H1 (cell line): Measurements from ENCODE around the gene APH1A. TPM values are rescaled to one million over a fixed set of nuclear protein-coding genes. Genes with fewer than 3 reads are reported as not detected.

ENCODE experiments used
- JUN ChIP-seq: IDR thresholded peaks from 2 replicates; pipeline ENCODE4 v1.6.1; 2011; ENCODE audit warnings: low read depth, mild to moderate bottlenecking, improper control_type of control experiment, low read length
- JUND ChIP-seq: IDR thresholded peaks from 2 replicates; pipeline ENCODE4 v1.6.1; 2011; ENCODE audit warnings: mild to moderate bottlenecking, improper control_type of control experiment, low read length
- KDM1A ChIP-seq: fragments of 200-600, 300-600 bp; sonication (generic); IDR thresholded peaks from 2 replicates; pipeline ENCODE4 v1.7.1; 2016; ENCODE audit warnings: mild to moderate bottlenecking, low read length, borderline replicate concordance
- KDM5A ChIP-seq: fragments of 200-600 bp; IDR thresholded peaks from 2 replicates; pipeline ENCODE4 v1.7.1; 2012; ENCODE audit warnings: mild to moderate bottlenecking, low read length, inconsistent platforms, mixed read lengths
- POLR2AphosphoS5 ChIP-seq: IDR thresholded peaks from 2 replicates; pipeline ENCODE4 v1.6.1; 2011; ENCODE audit warnings: low read depth, low read length
- POU5F1 ChIP-seq: IDR thresholded peaks from 2 replicates; pipeline ENCODE4 v1.6.1; 2011; ENCODE audit warnings: low read depth, mild to moderate bottlenecking, low read length, moderate library complexity
- RXRA ChIP-seq: IDR thresholded peaks from 2 replicates; pipeline ENCODE4 v1.6.1; 2011; ENCODE audit warnings: low read depth, mild to moderate bottlenecking, low read length, moderate library complexity; ENCODE audit not compliant: insufficient read depth
- SIX5 ChIP-seq: IDR thresholded peaks from 2 replicates; pipeline ENCODE4 v1.6.1; 2011; ENCODE audit warnings: mild to moderate bottlenecking, low read depth, low read length
- YY1 ChIP-seq: IDR thresholded peaks from 2 replicates; pipeline ENCODE4 v1.6.1; 2011; ENCODE audit warnings: low read depth, mild to moderate bottlenecking, low read length
- polyA plus RNA-seq, 7 experiments: library from polyadenylated mRNA; depleted of rRNA in 3 of 7; stranded (reverse) in 5 of 7; unstranded in 2 of 7; fragments of >200 nt in 5 of 7; fragments of 200-250 nt in 2 of 7; gene quantifications; 1 replicate in 5 of 7; 2 replicates in 1 of 7; 4 replicates in 1 of 7; pipeline versions ENCODE4 v1.2.1 to v1.2.3, GENCODE V29; 2011 to 2013; ENCODE audit warnings: missing spikeins in 2 of 7, mixed read lengths in 2 of 7
- total RNA-seq: library from RNA; stranded (reverse); fragmentation: NEBNext Ultra II Directional; extraction: Animal tissue kit (Norgen Biotek cat#: 25700); gene quantifications from 2 replicates; pipeline ENCODE4 v1.2.1, GENCODE V29; 2021
- TF ChIP-seq, protein P1 (sequence below): fragments of 300-600 bp; sonication (generic); IDR thresholded peaks from 2 replicates; pipeline ENCODE4 v1.7.1; 2012; ENCODE audit warnings: low read length, moderate library complexity, mild to moderate bottlenecking, inconsistent platforms; ENCODE audit not compliant: insufficient replicate concordance

The APH1A gene
- total and polyA plus RNA-seq, 2 of the 8 experiments (the other 6 are each of a cell fraction or from before 2014, with no cell fraction given), result 111 to 183 TPM

DNA sequence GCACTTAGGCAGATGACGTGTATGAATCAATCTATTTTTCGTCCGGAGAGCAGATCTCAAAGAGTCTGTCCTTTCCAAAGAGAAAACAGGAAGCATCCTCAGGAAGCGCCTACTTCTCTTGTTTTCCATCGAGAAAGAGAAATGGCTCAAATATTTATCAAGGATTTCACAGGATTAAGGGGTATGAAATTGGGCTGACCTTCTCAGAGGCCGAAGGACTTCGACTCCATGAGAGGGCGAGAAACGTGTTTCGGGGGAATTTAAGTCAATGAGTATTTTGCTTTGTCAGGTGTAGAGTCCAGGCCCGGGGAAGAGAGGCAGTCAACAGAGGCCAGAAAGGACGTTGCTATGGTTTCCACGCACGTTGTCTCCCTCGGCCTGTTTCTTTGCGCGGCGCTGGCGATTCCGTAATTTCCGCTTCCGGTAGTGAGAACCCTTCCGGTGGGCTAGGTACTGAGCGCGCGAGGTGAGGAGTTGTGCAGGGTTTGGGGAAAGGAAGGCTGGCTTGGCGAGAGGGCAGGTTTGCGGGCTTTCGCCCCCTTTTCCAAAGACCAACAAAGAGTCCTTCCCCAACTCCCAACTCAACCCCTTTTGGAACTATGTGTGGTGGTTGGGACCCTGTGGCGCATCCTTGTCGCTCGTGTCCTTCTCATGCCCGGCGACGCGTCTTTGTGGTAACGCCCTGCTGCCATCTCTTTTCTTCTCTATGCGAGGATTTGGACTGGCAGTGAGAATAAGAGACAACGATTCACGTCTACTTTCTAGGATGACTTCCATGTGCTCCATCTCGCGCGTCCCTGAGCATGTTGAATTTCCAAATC lies 24.8 kb upstream of the APH1A start, which contains the start of gene MRPS21 (continued):
- TF ChIP-seq, protein P1, sequence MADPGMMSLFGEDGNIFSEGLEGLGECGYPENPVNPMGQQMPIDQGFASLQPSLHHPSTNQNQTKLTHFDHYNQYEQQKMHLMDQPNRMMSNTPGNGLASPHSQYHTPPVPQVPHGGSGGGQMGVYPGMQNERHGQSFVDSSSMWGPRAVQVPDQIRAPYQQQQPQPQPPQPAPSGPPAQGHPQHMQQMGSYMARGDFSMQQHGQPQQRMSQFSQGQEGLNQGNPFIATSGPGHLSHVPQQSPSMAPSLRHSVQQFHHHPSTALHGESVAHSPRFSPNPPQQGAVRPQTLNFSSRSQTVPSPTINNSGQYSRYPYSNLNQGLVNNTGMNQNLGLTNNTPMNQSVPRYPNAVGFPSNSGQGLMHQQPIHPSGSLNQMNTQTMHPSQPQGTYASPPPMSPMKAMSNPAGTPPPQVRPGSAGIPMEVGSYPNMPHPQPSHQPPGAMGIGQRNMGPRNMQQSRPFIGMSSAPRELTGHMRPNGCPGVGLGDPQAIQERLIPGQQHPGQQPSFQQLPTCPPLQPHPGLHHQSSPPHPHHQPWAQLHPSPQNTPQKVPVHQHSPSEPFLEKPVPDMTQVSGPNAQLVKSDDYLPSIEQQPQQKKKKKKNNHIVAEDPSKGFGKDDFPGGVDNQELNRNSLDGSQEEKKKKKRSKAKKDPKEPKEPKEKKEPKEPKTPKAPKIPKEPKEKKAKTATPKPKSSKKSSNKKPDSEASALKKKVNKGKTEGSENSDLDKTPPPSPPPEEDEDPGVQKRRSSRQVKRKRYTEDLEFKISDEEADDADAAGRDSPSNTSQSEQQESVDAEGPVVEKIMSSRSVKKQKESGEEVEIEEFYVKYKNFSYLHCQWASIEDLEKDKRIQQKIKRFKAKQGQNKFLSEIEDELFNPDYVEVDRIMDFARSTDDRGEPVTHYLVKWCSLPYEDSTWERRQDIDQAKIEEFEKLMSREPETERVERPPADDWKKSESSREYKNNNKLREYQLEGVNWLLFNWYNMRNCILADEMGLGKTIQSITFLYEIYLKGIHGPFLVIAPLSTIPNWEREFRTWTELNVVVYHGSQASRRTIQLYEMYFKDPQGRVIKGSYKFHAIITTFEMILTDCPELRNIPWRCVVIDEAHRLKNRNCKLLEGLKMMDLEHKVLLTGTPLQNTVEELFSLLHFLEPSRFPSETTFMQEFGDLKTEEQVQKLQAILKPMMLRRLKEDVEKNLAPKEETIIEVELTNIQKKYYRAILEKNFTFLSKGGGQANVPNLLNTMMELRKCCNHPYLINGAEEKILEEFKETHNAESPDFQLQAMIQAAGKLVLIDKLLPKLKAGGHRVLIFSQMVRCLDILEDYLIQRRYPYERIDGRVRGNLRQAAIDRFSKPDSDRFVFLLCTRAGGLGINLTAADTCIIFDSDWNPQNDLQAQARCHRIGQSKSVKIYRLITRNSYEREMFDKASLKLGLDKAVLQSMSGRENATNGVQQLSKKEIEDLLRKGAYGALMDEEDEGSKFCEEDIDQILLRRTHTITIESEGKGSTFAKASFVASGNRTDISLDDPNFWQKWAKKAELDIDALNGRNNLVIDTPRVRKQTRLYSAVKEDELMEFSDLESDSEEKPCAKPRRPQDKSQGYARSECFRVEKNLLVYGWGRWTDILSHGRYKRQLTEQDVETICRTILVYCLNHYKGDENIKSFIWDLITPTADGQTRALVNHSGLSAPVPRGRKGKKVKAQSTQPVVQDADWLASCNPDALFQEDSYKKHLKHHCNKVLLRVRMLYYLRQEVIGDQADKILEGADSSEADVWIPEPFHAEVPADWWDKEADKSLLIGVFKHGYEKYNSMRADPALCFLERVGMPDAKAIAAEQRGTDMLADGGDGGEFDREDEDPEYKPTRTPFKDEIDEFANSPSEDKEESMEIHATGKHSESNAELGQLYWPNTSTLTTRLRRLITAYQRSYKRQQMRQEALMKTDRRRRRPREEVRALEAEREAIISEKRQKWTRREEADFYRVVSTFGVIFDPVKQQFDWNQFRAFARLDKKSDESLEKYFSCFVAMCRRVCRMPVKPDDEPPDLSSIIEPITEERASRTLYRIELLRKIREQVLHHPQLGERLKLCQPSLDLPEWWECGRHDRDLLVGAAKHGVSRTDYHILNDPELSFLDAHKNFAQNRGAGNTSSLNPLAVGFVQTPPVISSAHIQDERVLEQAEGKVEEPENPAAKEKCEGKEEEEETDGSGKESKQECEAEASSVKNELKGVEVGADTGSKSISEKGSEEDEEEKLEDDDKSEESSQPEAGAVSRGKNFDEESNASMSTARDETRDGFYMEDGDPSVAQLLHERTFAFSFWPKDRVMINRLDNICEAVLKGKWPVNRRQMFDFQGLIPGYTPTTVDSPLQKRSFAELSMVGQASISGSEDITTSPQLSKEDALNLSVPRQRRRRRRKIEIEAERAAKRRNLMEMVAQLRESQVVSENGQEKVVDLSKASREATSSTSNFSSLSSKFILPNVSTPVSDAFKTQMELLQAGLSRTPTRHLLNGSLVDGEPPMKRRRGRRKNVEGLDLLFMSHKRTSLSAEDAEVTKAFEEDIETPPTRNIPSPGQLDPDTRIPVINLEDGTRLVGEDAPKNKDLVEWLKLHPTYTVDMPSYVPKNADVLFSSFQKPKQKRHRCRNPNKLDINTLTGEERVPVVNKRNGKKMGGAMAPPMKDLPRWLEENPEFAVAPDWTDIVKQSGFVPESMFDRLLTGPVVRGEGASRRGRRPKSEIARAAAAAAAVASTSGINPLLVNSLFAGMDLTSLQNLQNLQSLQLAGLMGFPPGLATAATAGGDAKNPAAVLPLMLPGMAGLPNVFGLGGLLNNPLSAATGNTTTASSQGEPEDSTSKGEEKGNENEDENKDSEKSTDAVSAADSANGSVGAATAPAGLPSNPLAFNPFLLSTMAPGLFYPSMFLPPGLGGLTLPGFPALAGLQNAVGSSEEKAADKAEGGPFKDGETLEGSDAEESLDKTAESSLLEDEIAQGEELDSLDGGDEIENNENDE, result no peak
- TF ChIP-seq SIX5 (no peak), KDM1A (no peak), YY1 (peak; percentile 20; the same call in 1 of the 2 replicates), KDM5A (peak; percentile 36), JUN (no peak), RXRA (no peak), POLR2AphosphoS5 (peak; percentile 97), JUND (no peak), POU5F1 (no peak)
